Inflammatory macrophage treated with lipopolysaccharide for 4 hours (primary cell): ENCODE measurements around the gene FSTL5.

ENCODE experiments used
- DNase-seq: peaks from one replicate; pipeline ENCODE4 v3.0.0-alpha.2; 2020

The FSTL5 gene

DNA sequence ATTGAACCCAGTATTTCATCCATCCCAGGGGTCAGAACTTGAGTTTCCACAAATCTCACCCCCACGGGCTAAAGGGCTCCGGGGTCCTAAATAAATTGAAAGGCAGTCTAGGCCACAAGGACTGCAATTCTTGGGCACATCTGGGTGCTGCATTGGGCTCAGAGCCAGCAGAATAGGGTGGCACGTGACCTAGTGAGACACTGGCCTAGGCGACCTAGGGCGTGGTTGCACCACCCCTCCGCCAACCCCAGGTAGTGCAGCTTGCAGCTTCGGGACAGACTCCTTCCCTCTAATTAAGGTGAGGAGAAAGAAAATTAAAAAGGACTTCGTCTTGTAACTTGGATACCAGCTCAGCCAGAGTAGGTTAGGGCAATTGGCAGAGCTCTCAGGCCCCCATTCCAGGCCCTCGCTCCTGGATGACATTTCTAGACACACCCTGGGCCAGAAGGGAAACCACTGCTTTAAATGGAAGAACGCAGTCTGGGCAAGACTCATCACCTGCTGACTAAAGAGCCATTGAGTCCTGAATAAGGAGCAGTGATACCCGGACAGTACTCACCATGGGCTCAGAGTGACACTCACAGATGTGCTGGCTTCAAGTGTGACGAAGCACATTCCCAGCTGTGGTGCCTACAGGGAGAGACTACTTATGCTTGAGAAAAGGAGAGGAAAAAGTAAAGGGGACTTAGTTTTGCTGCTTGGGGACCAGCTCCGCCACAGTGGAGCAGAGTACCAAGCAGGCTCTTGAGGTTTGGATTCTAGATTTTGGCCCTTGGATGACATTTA lies 735.4 kb downstream of the FSTL5 start:
- no peak for DNase-seq

DNA sequence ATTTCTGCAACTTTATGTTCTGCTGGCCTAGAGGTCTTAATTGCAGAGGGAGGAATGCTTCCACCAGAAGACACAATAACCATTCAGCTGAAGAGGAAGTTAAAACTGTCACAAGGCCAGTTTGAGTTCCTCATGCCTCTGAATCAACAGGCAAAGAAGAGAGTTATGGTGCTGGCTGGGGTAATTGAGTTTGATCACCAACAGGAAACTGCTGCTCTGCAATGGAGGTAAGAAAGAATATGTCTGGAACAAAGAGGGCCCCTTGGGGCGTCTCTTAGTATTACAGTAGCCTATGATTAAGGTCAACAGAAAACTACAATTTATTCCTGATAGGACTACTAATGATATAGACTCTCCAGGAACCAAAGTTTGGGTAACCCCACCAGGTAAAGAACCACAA lies 744.0 kb downstream of the FSTL5 start:
- DNase-seq = peak; percentile 71

- no peak for DNase-seq
Measured at GRCh38 chr4:161411901-161412300, 751.9 kb downstream of the FSTL5 start.

- no peak for DNase-seq
Measured at GRCh38 chr4:161404346-161405110, 759.3 kb downstream of the FSTL5 start.

GRCh38 chr4:161403781-161404180 lies 760.0 kb downstream of the FSTL5 start:
- DNase-seq = no peak

- no peak for DNase-seq
Measured at GRCh38 chr4:161393602-161394001, 770.2 kb downstream of the FSTL5 start.

GRCh38 chr4:161382655-161383054 lies 781.1 kb downstream of the FSTL5 start:
- DNase-seq = no peak

- no peak for DNase-seq
Measured at GRCh38 chr4:161376275-161376674, 787.5 kb downstream of the FSTL5 start.

- DNase-seq = no peak
Measured at GRCh38 chr4:161364681-161365080, 799.1 kb downstream of the FSTL5 start.

DNA sequence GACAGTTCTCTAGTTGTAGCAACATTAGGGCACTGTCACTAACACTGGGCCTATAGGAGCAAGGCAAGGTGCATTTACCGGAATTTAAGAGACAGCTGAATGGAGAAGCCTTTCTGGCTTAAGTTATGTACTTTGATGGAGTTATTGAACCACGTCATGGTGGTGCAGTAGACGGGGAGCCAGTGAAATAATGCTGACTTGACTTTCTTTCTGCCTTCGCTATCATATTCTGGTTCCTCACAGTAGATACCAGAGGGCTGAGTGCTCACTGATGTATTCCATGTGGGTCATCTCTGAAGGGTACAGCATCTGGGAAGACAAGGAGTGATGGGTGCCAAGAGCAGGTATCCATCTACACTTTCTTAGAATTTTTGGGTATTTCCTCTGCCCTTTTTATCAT lies 802.8 kb downstream of the FSTL5 start:
- no peak for DNase-seq

- DNase-seq = no peak
Measured at GRCh38 chr4:161359491-161359890, 804.3 kb downstream of the FSTL5 start.

DNA sequence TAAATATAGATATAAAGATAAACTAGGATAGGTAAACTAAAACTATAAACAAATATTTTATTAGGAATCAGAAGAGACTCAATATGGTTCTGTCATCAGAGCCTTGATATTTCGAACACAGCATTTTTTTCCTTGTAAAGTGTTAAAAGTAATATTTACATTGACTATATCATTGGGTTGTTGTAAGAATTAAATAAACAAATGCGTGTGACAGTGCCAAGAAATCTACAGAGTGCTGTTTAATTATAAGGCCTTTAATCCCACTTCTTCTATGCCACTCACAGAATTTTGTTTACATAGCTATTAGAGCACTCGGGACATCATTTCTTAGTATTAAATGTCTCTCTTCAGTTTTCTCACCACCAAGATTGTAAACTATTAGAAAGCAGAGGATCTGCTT lies 807.4 kb downstream of the FSTL5 start:
- no peak for DNase-seq

DNA sequence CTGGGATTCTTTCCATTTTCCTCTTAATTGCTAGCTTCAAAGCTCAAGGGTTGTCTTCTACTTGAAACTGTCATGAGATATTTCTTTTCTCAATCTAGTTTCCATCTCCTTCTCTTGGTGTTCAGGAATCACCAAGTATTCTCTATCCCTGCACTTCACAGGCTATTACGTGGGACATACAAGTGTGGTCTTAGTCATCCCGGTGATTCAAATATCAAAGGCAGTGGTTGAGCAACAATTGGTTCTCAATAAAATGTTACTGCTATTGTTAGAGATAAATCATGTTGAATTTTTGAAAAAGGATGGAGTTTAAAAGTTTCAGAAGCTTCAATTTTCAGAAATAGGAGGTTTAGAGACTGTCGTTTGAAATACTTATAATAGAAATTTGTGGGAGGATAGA lies 812.9 kb downstream of the FSTL5 start:
- DNase-seq = no peak

DNA sequence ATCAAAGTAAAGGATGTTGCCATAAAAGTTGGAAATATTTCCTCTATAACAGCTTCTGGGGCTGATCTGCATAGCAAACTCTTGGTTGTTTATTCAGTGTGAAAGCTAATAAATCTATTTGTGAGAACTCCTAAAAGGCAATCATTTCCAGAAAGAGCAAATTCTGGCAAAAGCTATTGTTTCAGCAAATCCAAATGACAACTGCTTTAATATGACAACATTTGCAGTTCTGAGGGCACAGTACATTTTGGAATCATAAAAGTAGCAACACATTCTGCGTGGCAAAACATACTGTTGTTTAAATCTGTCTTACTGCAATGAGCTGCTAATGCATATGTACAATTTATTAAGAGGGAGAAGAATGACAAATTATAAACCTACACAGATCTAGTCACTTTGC lies 818.1 kb downstream of the FSTL5 start:
- no peak for DNase-seq

GRCh38 chr4:161343569-161343950 lies 820.2 kb downstream of the FSTL5 start:
- DNase-seq = no peak

DNA sequence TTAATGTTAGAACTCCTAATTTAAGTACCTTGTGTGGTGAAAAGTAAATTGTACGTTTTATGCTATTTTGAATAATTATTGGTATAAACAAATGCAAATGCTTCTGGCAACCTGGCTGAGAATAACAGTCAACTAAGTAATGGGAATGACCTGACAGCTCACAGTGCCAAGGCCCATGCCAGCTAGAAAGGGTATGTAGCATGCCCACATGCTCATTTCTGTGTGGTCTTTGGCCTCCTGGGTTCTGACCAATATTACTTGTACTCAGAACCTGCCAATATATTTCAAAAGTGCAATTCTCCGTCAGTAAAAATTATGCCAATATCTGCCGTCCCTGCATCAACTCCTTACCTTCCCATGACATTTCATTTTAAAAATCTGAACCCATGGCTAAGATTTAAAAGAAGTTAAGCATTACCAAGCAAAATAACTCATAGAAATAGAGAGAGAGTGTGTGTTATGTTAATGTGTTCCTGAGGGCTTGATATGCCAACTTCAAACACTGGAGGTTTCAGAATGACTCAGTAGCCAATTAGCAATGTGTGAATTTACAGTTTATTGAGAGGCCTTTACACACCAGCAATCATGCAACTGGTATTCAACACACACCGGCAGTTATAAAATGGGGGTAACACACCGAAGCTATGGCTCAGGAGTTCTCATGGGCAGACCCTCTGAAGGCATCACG lies 820.8 kb downstream of the FSTL5 start:
- no peak for DNase-seq

GRCh38 chr4:161336621-161337020 lies 827.2 kb downstream of the FSTL5 start:
- no peak for DNase-seq

DNA sequence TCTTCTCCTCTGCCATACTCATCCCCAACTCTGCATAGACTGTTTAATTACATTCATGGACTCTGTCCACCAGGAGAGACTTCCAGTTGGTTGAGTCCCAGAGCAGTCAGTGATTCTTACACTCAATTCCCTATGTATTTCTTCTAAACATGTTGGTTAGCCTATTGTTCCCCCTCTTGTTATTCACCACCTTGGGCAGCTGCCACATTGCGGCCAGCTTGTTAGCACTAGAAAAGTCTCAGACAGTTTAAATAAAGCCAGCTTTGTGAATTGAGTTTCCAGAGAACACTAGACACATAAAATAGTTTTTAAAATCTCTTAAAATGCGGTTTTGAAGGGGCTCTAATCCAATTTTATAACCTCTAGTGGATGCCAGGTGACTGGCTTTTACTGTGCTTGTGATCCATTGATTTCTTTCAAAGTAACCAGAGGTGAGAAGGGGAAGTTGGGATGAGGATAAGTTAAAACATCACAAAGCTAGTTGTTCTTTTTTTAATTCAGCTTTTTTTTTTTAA lies 827.7 kb downstream of the FSTL5 start:
- DNase-seq = no peak
